HUDEP-2 (cell line): Measurements from ENCODE around the gene INPP5J.

Experiments used
- DNase-seq, 76 experiments: peaks; one replicate each; lab custom pipeline; 2025; ENCODE audit not compliant: unreplicated experiment in 76 of 76; lab: John Stamatoyannopoulos, UW

The INPP5J gene

GRCh38 chr22:31122196-31122531 is 602 bp upstream of the INPP5J start:
- DNase-seq = no peak

DNA sequence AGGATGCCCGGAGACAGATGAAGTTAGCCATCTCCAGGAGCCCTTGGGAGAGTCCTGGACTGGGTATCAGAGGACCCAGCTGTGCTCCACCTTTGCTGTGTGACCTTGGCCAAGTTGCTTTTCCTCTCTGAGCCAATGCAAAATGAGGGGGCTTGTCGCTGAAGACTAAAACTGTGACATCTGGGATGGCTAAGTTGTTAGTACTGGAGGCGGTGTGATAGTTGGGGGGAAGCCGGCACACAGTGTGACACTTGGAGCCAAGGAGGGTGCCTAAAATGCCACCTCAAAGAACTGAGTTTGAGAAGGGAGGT is 481 bp downstream of the INPP5J start:
- DNase-seq = no peak

DNA sequence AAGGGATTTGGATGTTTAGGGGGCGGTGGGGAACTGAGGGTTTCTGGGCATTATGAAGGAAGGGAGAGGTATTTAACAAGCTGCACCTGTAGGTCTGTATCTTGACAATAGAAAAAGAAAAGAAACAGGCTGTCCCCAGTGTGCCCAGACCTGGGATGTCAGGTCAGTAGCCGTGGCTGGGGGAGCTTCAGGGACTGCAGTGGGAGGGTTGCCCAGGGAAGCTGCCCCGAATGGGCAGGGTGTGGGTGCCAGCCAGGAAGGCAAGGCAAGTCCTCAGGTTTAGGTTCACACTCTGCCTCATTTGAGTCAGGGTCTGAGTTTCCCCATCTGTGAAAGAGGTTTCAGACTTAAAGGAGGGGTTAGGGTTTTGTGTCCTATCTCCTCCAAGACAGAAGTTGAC is 1.5 kb downstream of the INPP5J start:
- no peak for DNase-seq

GRCh38 chr22:31124811-31125465 is 2.2 kb downstream of the INPP5J start:
- no peak for DNase-seq

GRCh38 chr22:31125521-31126117 is 2.9 kb downstream of the INPP5J start:
- DNase-seq = no peak

- no peak for DNase-seq
Measured at GRCh38 chr22:31126128-31126868, 3.5 kb downstream of the INPP5J start.

GRCh38 chr22:31126869-31127175 is 4.1 kb downstream of the INPP5J start:
- no peak for DNase-seq

- no peak for DNase-seq
Measured at GRCh38 chr22:31127181-31127772, 4.5 kb downstream of the INPP5J start.

- no peak for DNase-seq
Measured at GRCh38 chr22:31128156-31128555, 5.4 kb downstream of the INPP5J start.

DNA sequence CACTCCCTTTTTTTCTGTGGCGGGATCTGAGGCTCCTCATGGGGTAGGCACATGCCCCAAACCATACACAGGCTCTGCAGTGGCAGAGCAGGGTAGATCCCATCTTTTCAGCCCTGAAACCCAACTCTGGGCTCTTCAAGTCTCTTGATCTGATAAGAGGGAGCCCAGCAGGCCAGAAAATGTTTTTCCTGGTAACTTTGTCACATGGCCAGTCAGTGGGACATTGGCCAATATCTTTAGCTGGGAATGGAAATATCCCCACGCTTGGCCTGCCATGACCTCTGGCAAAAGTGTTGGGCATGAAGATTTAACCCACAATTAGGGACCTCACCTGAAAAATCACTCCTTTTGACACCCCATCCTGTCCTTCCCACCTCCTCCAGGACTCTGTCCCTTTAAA is 8.1 kb downstream of the INPP5J start:
- peak in 3 of 76 experiments; percentile 1 to 8 (median 7) for DNase-seq

DNA sequence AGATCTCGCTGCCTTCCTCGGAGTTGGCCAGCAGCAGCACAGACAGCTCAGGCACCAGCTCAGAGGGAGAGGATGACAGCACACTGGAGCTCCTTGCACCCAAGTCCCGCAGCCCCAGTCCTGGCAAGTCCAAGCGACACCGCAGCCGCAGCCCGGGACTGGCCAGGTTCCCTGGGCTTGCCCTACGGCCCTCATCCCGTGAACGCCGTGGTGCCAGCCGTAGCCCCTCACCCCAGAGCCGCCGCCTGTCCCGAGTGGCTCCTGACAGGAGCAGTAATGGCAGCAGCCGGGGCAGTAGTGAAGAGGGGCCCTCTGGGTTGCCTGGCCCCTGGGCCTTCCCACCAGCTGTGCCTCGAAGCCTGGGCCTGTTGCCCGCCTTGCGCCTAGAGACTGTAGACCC is 11.1 kb downstream of the INPP5J start:
- DNase-seq = no peak

DNA sequence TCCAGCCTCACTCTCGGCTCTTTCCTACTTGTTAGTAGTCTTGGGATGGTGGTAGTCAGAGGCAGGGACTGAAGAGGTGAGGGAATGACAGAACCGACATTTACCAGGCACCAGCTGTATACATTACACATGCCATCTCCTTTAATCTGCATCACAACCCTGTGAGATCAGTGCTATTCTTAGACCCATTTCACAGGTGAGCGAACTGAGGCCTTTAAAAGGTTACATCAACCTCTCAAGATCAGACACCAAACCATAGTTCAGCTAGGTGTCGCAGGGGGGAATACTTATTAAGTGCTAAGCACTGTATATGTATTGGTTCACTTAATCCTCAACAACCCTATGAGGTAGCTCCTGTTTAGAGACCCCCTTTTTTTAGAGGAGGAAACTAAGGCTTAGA is 11.9 kb downstream of the INPP5J start:
- DNase-seq = no peak

DNA sequence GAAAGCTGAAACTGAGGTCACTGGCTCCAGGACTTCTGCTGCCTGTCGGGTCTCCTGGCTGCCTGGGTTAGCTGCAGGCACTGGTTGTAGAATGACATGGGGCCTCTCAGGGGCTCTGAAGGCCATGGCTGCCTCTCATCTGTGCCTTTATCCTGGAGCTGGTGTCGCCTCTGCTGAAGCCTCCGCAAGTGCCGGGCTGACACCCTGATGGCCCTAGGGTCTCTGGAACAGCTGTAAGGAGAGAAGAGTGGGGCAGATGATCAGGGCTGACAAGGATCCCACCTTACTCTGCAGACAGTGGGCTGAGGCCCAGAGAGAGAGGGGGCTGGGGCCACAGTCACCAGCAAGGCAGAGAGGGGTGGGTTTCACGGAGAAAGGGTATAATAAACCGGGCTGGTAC is 12.9 kb downstream of the INPP5J start:
- no peak for DNase-seq

- DNase-seq = no peak
Measured at GRCh38 chr22:31136155-31136554, 13.4 kb downstream of the INPP5J start.

- no peak for DNase-seq
Measured at GRCh38 chr22:31136711-31137110, 13.9 kb downstream of the INPP5J start.

DNA sequence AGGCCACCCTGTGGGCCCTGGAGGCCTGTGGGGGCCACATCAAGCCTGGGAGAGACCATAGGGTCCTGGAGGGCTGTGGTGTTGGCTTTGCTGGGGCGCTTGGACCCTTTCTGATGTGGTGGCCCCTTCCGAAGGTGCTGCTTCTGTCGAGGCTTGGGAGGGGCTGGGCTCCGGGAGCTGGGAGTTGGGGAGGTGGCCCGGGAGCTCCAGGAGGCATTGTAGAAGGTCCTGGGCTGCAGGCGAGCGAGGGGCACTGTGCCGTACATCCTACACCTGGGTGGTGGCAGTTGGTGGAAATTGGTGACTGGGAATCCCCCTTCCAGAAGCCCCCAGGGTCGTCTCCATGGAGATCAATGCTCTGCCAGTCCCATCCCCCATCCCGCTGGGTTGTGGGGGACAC is 15.0 kb downstream of the INPP5J start:
- no peak for DNase-seq

GRCh38 chr22:31138126-31138525 is 15.4 kb downstream of the INPP5J start:
- no peak for DNase-seq

- no peak for DNase-seq
Measured at GRCh38 chr22:31139066-31139465, 16.3 kb downstream of the INPP5J start.

- peak in 2 of 76 experiments; percentile 12 to 25 for DNase-seq
Measured at GRCh38 chr22:31139866-31140716, 17.3 kb downstream of the INPP5J start, which contains the start of gene PLA2G3. PLA2G3 (minus strand) TSS chr22:31140508; CDS start chr22:31140354, 154 bp downstream.

- DNase-seq = peak in 11 of 76 experiments; percentile 3 to 32 (median 13)
Measured at GRCh38 chr22:31140746-31141145, 18.0 kb downstream of the INPP5J start.

- DNase-seq = no peak
Measured at GRCh38 chr22:31141551-31141950, 18.8 kb downstream of the INPP5J start.
